Lung (tissue), 12 donors: ENCODE data around the gene EMX1. TPM values are rescaled to one million over a fixed set of nuclear protein-coding genes. Genes with fewer than 3 reads are reported as not detected.

Experiments used
- ATAC-seq: fragments of 200-7000 bp; cut with Tn5 transposase; one replicate; pipeline ENCODE4 v1.9.1; 2020; ENCODE audit warnings: moderate number of reproducible peaks; ENCODE audit not compliant: insufficient read depth, low FRiP score
- DNase-seq, 3 donors: peaks; one replicate each; pipeline ENCODE4 v3.0.0-alpha.2; 2013 to 2017
- H3K27ac ChIP-seq, 2 donors: one replicate each; pipeline ENCODE4 v1.5.1; 2013; ENCODE audit warnings: mild to moderate bottlenecking in 2 of 2, moderate library complexity in 2 of 2, control low read depth in 1 of 2, inconsistent platforms in 1 of 2, low read depth in 1 of 2, low read length in 1 of 2
- H3K27me3 ChIP-seq, 3 donors: one replicate each; pipeline ENCODE4 v1.5.1; 2013; ENCODE audit warnings: low read length in 2 of 3; ENCODE audit not compliant: control insufficient read depth in 3 of 3, insufficient read depth in 3 of 3
- H3K36me3 ChIP-seq, 4 donors: one replicate each; pipeline ENCODE4 v1.5.1; 2013; ENCODE audit warnings: low read length in 4 of 4, mild to moderate bottlenecking in 1 of 4, moderate library complexity in 1 of 4; ENCODE audit not compliant: control insufficient read depth in 4 of 4, insufficient read depth in 4 of 4
- H3K4me1 ChIP-seq, 5 donors: one replicate each; pipeline ENCODE4 v1.5.1; 2013; ENCODE audit warnings: low read length in 5 of 5, mild to moderate bottlenecking in 2 of 5, moderate library complexity in 1 of 5; ENCODE audit not compliant: control insufficient read depth in 5 of 5, insufficient read depth in 5 of 5
- H3K4me3 ChIP-seq: one replicate; pipeline ENCODE4 v1.5.1; 2013; ENCODE audit warnings: mild to moderate bottlenecking, control low read depth, moderate library complexity
- H3K9ac ChIP-seq, 2 donors: one replicate each; pipeline ENCODE4 v1.5.1; 2013; ENCODE audit warnings: low read length in 2 of 2, control low read depth in 1 of 2; ENCODE audit not compliant: insufficient read depth in 1 of 2
- H3K9me3 ChIP-seq, 4 donors: one replicate each; pipeline ENCODE4 v1.5.1; 2013; ENCODE audit warnings: low read length in 3 of 4, mild to moderate bottlenecking in 1 of 4, moderate library complexity in 1 of 4; ENCODE audit not compliant: control insufficient read depth in 4 of 4, insufficient read depth in 3 of 4
- CTCF ChIP-seq: IDR thresholded peaks from 2 replicates; pipeline ENCODE4 v1.5.1; 2012; ENCODE audit warnings: mild to moderate bottlenecking; ENCODE audit errors: control extremely low read depth, extremely low read depth
- WGBS, 2 donors: extraction: QIAGEN DNeasy Blood & Tissue Kit; methylation state at CpG; one replicate each; pipeline ENCODE4 v1.1.7; 2013; 5-methylcytosine and 5-hydroxymethylcytosine counted together
- polyA plus RNA-seq, 2 donors: library from polyadenylated mRNA; stranded (reverse); fragments of 200-250 nt; gene quantifications; one replicate each; pipeline ENCODE4 v1.2.1, GENCODE V29; 2013
- total RNA-seq, 2 donors: library from RNA; depleted of rRNA in 1 of 2; stranded (reverse); fragments of >200 nt in 1 of 2; gene quantifications; one replicate each; pipeline ENCODE4 v1.2.1, GENCODE V29; 2014 to 2021
- donor health status: control.
- donor health status: control.
- donor health status: Bipolar disorder and iron deficiency.
- donor health status: healthy.
- donor health status: DM: yes; HTN: yes; CAD: no.

Gene EMX1
- total and polyA plus RNA-seq, 4 donors, result 0.02 to 0.12 TPM; not detected in 2

GRCh38 chr2:72962911-72963310 lies 45.6 kb downstream of the EMX1 start:
- Histone ChIP-seq H3K36me3 (peaks cover 0 to 6% (median 1%) of the 10 kb centered on the region in 4 donors), H3K4me3 (no peak overlapping the region), H3K27me3 (no peaks in the 10 kb centered on the region), H3K4me1 (no peaks in the 10 kb centered on the region), H3K27ac (no peak overlapping the region), H3K9me3 (no peaks in the 10 kb centered on the region), H3K9ac (no peak overlapping the region)
- ATAC-seq (no peak), DNase-seq (no peak)
- WGBS, 2 donors, result 88 to 92% methylated on average over 7 of the region's 7 CpGs
- no peak for TF ChIP-seq CTCF

DNA sequence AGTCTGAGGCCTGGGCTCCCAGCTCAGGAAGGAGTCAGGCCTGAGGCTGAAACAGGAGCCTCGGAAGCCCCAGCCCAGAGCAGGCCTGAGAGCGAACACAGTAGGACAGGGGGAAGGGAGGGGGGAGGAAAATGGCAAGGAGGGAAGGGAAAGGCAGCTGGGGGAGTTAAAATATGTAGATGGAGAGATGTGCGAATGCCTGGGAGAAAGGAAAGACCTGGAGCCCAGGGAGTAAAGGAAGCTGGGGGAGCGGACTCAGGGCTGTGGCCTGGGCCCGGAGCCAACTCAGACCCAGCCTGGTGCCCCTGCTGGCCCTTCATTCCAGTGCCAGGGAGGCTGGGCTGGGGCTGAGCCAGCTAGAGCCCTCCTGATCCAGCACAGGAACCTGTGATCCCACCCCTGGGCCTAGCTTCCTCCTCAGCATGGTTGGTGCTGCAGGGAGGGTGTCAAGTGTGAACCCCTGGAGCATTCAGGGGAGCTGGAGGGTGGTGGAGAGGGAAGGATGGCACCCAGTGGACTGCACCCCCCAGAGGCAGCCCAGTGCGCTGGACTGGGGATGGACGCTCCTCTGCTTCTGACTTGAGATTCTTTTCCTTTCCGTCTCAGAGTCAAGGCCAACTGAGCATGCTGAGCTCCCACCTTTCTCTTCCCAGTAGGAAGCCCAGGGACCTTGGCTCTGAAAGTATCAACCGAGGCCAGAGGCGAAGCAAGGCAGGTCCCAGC lies 46.3 kb downstream of the EMX1 start:
- H3K9ac ChIP-seq, result no peak overlapping the region
- H3K27ac ChIP-seq, result no peak overlapping the region

GRCh38 chr2:72964146-72964525 lies 46.8 kb downstream of the EMX1 start:
- Histone ChIP-seq H3K36me3 (peaks cover 0 to 6% (median 1%) of the 10 kb centered on the region in 4 donors), H3K9me3 (no peaks in the 10 kb centered on the region), H3K4me1 (no peaks in the 10 kb centered on the region), H3K27me3 (no peaks in the 10 kb centered on the region), H3K9ac (no peak overlapping the region), H3K27ac (no peak overlapping the region), H3K4me3 (no peak overlapping the region)
- ATAC-seq, result no peak
- no peak for DNase-seq
- no peak for TF ChIP-seq CTCF
- WGBS, 2 donors, result 96 to 97% methylated on average over 6 of the region's 6 CpGs

More for the DNA sequence above, 46.3 kb downstream of the EMX1 start:
- 90 to 92% methylated on average over 10 of the region's 10 CpGs for WGBS, 2 donors
- H3K27me3 ChIP-seq, result no peaks in the 10 kb centered on the region
- no peaks in the 10 kb centered on the region for H3K4me1 ChIP-seq
- ATAC-seq (no peak), DNase-seq (peak in 1 of 3 donors; percentile 7)
- peaks cover 0 to 6% (median 1%) of the 10 kb centered on the region in 4 donors for H3K36me3 ChIP-seq
- no peak for TF ChIP-seq CTCF
- H3K4me3 ChIP-seq, result no peak overlapping the region
- H3K9me3 ChIP-seq, result no peaks in the 10 kb centered on the region
